ENCODE data around the gene KLHDC8B. TPM values are rescaled to one million over a fixed set of nuclear protein-coding genes. Genes with fewer than 3 reads are reported as not detected.
A peak's percentile ranks its signal among the peaks of the same experiment; 100 is the strongest.

The KLHDC8B gene
- total RNA-seq, 2 donors from 2014 or later, result 1.0 to 3.7 TPM

GRCh38 chr3:49165771-49166751 lies 5.3 kb upstream of the KLHDC8B start, which contains the start of gene CCDC71:
CCDC71 (minus strand) TSS chr3:49166331; CDS start chr3:49164208, 2,123 bp downstream.
- peak; percentile 83 for ATAC-seq (replicated peaks)
- peaks cover 33% of the 10 kb centered on the region for H3K36me3 Mint-ChIP-seq (ENCODE audit: low read depth)
- peaks cover 17% of the 10 kb centered on the region for H3K4me1 Mint-ChIP-seq
- H3K27me3 Mint-ChIP-seq, result no peaks in the 10 kb centered on the region
- no peaks in the 10 kb centered on the region for H3K9me3 Mint-ChIP-seq
- peak within 1 kb of the TSS; percentile 93 for H3K27ac Mint-ChIP-seq
- H3K4me3 Mint-ChIP-seq, result peak within 1 kb of the TSS; percentile 91

DNA sequence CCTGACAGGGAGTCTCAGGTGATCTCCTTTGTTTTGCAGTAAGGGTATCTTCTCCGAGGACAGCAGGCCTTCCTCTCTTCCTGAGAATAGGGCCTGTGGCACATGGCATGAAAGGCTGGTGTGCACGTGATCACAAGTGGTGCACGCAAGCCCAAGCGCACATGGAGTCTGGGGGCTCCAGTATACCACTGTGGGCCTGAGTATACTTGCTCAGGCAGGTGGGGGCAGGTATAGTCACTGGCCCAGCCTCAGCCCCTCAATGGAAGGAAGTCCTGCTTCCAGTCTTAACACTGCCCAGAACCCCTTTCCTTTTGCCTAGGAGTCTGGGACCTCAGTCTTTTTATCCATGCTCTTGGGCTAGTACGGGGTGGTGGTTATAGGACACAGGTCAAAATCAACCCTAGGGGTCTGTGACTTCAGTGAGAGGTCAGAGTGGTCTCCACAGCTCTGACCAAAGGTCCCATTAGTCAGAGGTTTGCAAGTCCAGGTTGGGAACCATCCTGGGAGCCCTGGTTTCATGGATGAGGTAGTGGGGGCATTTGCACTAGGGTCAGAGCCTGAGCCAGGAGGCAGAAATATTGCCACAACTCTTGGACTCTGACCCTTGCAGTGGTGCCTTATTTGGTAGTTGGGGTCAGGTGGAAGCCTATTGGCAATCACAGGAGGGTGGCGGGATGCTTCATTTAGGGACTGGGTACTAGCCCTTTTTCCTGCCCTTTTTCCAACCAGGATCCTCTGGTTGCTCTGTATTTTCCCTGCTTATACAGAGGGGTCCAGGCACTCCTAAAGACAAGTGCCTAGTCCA lies 4.4 kb upstream of the KLHDC8B start:
- Mint-ChIP-seq H3K9me3 (no peaks in the 10 kb centered on the region), H3K27me3 (no peaks in the 10 kb centered on the region), H3K4me1 (peaks cover 19% of the 10 kb centered on the region), H3K27ac (peak overlapping the region; percentile 93), H3K36me3 (ENCODE audit: low read depth) (peaks cover 33% of the 10 kb centered on the region), H3K4me3 (peak overlapping the region; percentile 91)
- ATAC-seq (replicated peaks), result no peak

GRCh38 chr3:49170744-49171118 lies 667 bp upstream of the KLHDC8B start:
- H3K9me3 Mint-ChIP-seq, result no peaks in the 10 kb centered on the region
- H3K4me1 Mint-ChIP-seq, result peaks cover 5% of the 10 kb centered on the region
- peak overlapping the region; percentile 68 for H3K27ac Mint-ChIP-seq
- H3K36me3 Mint-ChIP-seq (ENCODE audit: low read depth), result peaks cover 1% of the 10 kb centered on the region
- H3K27me3 Mint-ChIP-seq, result no peaks in the 10 kb centered on the region
- peak overlapping the region; percentile 78 for H3K4me3 Mint-ChIP-seq
- ATAC-seq (replicated peaks), result peak; percentile 2

- H3K4me3 Mint-ChIP-seq, result peak overlapping the region; percentile 78
- ATAC-seq (replicated peaks), result no peak
- no peaks in the 10 kb centered on the region for H3K27me3 Mint-ChIP-seq
- peaks cover 5% of the 10 kb centered on the region for H3K4me1 Mint-ChIP-seq
- H3K36me3 Mint-ChIP-seq (ENCODE audit: low read depth), result no peaks in the 10 kb centered on the region
- H3K9me3 Mint-ChIP-seq, result no peaks in the 10 kb centered on the region
- H3K27ac Mint-ChIP-seq, result no peak overlapping the region
These were observed 540 bp downstream of the KLHDC8B start for GRCh38 chr3:49171775-49172500.

DNA sequence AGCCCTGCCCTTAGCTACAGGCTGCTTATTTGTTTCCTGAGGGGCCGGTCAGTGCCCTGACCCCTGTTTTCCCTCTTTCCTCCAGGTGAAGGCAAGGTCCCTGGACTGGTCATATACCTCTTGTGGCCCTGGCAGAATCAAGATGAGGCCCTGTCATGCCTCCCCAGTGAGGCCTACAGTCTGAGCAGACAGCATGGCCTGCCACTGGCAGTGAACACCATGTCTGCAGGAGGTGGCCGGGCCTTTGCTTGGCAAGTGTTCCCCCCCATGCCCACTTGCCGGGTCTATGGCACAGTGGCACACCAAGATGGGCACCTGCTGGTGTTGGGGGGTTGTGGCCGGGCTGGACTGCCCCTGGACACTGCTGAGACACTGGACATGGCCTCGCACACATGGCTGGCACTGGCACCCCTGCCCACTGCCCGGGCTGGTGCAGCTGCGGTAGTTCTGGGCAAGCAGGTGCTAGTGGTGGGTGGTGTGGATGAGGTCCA lies 1.2 kb downstream of the KLHDC8B start:
- ATAC-seq (replicated peaks), result no peak
- peaks cover 5% of the 10 kb centered on the region for H3K4me1 Mint-ChIP-seq
- no peak overlapping the region for H3K27ac Mint-ChIP-seq
- H3K4me3 Mint-ChIP-seq, result no peak overlapping the region
- no peaks in the 10 kb centered on the region for H3K9me3 Mint-ChIP-seq
- H3K27me3 Mint-ChIP-seq, result no peaks in the 10 kb centered on the region
- H3K36me3 Mint-ChIP-seq (ENCODE audit: low read depth), result no peaks in the 10 kb centered on the region

- Mint-ChIP-seq H3K27ac (no peak overlapping the region), H3K4me1 (peaks cover 5% of the 10 kb centered on the region), H3K36me3 (ENCODE audit: low read depth) (no peaks in the 10 kb centered on the region), H3K4me3 (no peak overlapping the region), H3K9me3 (no peaks in the 10 kb centered on the region), H3K27me3 (no peaks in the 10 kb centered on the region)
- ATAC-seq (replicated peaks), result no peak
These were observed 1.9 kb downstream of the KLHDC8B start for GRCh38 chr3:49173116-49173791.

DNA sequence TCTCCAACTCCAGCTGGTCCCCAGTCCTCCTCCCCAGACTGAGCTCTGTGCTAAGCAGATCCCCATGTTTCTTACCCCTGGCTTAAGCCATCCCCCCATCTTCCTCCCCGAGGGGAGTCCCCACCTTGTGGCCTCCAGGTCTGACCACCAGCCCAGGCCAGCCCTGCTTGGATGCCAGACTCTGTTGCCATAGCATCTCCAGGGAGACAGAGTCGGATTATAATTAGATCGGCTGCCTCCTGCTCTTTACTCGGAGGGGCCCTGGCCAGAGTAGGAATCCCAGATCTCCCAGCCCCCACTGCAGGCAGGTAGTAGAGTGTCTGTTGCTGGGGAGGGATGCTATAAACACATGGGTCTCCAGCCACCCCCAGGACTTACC lies 2.4 kb downstream of the KLHDC8B start:
- H3K4me1 Mint-ChIP-seq, result peaks cover 5% of the 10 kb centered on the region
- no peak overlapping the region for H3K4me3 Mint-ChIP-seq
- H3K9me3 Mint-ChIP-seq, result no peaks in the 10 kb centered on the region
- peaks cover under 1% of the 10 kb centered on the region for H3K27me3 Mint-ChIP-seq
- ATAC-seq (replicated peaks), result no peak
- H3K27ac Mint-ChIP-seq, result no peak overlapping the region
- no peaks in the 10 kb centered on the region for H3K36me3 Mint-ChIP-seq (ENCODE audit: low read depth)

DNA sequence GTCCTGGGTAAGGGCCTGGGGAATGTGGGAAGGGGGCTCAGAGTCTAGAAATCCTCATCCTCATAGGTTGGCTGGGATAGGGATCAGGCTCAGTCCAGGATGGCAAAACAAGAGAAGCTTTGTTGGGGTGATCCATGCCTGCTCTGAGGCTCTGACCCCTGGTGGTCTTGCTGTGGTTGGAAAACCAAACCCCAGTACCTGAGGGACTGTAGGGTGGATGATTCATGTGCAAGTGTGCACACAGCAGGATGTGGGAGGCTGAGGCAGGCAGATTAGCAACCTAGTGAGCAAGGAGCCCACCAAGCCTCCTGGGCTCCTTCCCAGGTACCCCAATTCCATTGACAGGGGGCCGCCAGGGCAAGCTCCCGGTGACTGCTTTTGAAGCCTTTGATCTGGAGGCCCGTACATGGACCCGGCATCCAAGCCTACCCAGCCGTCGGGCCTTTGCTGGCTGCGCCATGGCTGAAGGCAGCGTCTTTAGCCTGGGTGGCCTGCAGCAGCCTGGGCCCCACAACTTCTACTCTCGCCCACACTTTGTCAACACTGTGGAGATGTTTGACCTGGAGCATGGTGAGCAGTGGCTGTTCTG lies 3.1 kb downstream of the KLHDC8B start:
- no peak overlapping the region for H3K4me3 Mint-ChIP-seq
- no peak for ATAC-seq (replicated peaks)
- H3K4me1 Mint-ChIP-seq, result peaks cover 5% of the 10 kb centered on the region
- H3K36me3 Mint-ChIP-seq (ENCODE audit: low read depth), result no peaks in the 10 kb centered on the region
- peaks cover 8% of the 10 kb centered on the region for H3K27me3 Mint-ChIP-seq
- no peak overlapping the region for H3K27ac Mint-ChIP-seq
- H3K9me3 Mint-ChIP-seq, result no peaks in the 10 kb centered on the region

DNA sequence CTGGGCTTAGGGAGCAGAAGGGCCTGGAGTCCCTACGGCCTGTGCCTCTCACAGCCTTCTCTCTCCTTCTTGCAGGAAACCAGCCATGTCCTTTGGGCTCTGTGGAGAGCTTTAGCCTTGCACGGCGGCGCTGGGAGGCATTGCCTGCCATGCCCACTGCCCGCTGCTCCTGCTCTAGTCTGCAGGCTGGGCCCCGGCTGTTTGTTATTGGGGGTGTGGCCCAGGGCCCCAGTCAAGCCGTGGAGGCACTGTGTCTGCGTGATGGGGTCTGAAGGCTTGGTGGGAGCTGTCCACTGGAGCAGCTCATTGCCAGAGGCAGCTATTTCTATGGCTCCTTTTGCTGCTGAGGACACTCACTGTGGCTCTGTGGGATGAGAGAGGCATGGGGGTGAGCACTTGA lies 4.1 kb downstream of the KLHDC8B start:
- H3K9me3 Mint-ChIP-seq, result no peaks in the 10 kb centered on the region
- H3K4me1 Mint-ChIP-seq, result peaks cover 5% of the 10 kb centered on the region
- H3K4me3 Mint-ChIP-seq, result no peak overlapping the region
- no peak for ATAC-seq (replicated peaks)
- no peaks in the 10 kb centered on the region for H3K36me3 Mint-ChIP-seq (ENCODE audit: low read depth)
- H3K27me3 Mint-ChIP-seq, result peaks cover 10% of the 10 kb centered on the region
- no peak overlapping the region for H3K27ac Mint-ChIP-seq

DNA sequence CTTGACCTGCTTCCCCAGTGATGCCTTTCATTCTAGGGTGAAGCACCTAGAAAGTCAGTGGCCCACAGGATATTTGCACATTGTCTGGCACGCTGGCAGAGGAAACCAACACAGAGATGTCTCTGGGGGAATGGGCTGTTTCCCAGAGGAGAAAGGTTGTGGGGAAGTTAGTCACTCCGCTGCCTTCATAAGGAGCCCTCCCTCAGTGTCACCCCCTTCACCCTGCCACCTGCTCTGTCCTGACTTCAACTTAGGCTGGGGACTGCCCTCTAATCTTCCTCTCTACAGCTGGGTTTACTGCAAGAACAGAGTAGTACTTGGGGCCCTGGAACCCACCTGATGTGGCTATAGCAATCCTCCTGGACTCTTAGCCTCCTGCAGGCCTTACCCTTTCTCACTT lies 5.7 kb downstream of the KLHDC8B start:
- ATAC-seq (replicated peaks), result no peak
- Mint-ChIP-seq H3K4me3 (no peak overlapping the region), H3K27ac (no peak overlapping the region), H3K4me1 (no peaks in the 10 kb centered on the region), H3K27me3 (peaks cover 10% of the 10 kb centered on the region), H3K36me3 (ENCODE audit: low read depth) (no peaks in the 10 kb centered on the region), H3K9me3 (no peaks in the 10 kb centered on the region)

- no peak overlapping the region for H3K27ac Mint-ChIP-seq
- no peaks in the 10 kb centered on the region for H3K9me3 Mint-ChIP-seq
- ATAC-seq (replicated peaks), result no peak
- H3K4me1 Mint-ChIP-seq, result no peaks in the 10 kb centered on the region
- H3K27me3 Mint-ChIP-seq, result peaks cover 10% of the 10 kb centered on the region
- no peaks in the 10 kb centered on the region for H3K36me3 Mint-ChIP-seq (ENCODE audit: low read depth)
- no peak overlapping the region for H3K4me3 Mint-ChIP-seq
These were observed 8.7 kb downstream of the KLHDC8B start for GRCh38 chr3:49180116-49180515.

DNA sequence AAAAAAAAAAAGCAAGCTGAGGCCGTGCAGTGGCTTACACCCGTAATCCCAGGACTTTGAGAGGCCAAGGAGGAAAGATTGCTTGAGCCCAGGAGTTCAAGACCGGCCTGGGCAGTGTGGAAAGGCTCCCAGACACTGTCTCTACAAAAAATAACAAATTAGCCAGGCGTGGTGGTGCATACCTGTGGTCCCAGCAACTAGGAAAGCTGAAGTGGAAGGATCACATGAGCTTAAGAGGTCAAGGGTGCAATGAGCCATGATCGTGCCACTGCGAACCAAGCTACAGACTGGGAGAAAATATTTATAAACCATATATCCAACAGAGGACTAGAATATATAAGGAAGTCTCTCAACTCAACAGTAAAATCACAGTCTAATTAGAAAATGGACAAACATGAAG lies 10.0 kb downstream of the KLHDC8B start:
- H3K27me3 Mint-ChIP-seq, result peaks cover 10% of the 10 kb centered on the region
- H3K36me3 Mint-ChIP-seq (ENCODE audit: low read depth), result no peaks in the 10 kb centered on the region
- no peaks in the 10 kb centered on the region for H3K9me3 Mint-ChIP-seq
- ATAC-seq (replicated peaks), result no peak
- H3K27ac Mint-ChIP-seq, result no peak overlapping the region
- H3K4me3 Mint-ChIP-seq, result no peak overlapping the region
- no peaks in the 10 kb centered on the region for H3K4me1 Mint-ChIP-seq

DNA sequence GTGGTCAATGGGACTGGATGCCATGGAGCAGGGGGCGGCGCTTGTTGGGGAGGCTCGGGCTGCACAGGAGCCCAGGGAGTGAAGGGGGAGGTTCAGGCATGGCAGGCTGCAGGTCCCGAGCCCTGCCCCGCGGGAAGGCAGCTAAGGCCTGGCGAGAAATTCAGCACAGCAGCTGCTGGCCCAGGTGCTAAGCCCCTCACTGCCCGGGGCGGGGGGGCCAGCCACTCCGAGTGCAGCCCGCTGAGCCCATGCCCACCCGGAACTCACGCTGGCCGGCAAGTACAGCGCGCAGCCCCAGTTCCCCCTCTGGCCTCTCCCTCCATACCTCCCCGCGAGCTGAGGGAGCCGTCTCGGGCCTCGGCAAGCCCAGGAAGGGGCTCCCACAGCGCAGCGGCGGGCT lies 11.3 kb downstream of the KLHDC8B start:
- H3K4me3 Mint-ChIP-seq, result no peak overlapping the region
- no peaks in the 10 kb centered on the region for H3K9me3 Mint-ChIP-seq
- no peaks in the 10 kb centered on the region for H3K36me3 Mint-ChIP-seq (ENCODE audit: low read depth)
- no peak overlapping the region for H3K27ac Mint-ChIP-seq
- no peak for ATAC-seq (replicated peaks)
- no peaks in the 10 kb centered on the region for H3K4me1 Mint-ChIP-seq
- H3K27me3 Mint-ChIP-seq, result peaks cover 10% of the 10 kb centered on the region

All from activated T-helper 17 cell treated with anti-CD3 and anti-CD28 coated beads, Interleukin-2, amount 50 U/mL, for 72 hours (primary cell).